ENCODE data around the gene AMPD2. TPM values are rescaled to one million over a fixed set of nuclear protein-coding genes. Genes with fewer than 3 reads are reported as not detected.

AMPD2 gene
- total and polyA plus RNA-seq, 3 donors from 2014 or later: 35.0 to 54.5 (median 54.4) TPM

GRCh38 chr1:109655615-109656519, 36.2 kb downstream of the AMPD2 start, which contains the start of gene GSTM4:
Gene GSTM4 (plus strand): TSS chr1:109656099. CDS start chr1:109656390, 291 bp downstream.
- Histone ChIP-seq H3K4me3 (peak within 1 kb of the TSS; percentile 66 to 68), H3K27ac (peak within 1 kb of the TSS; percentile 81 to 93), H3K27me3 (no peaks in the 10 kb centered on the region), H3K9me3 (no peaks in the 10 kb centered on the region), H3K36me3 (ENCODE audit: low read depth, missing control alignments) (no peaks in the 10 kb centered on the region), H3K4me1 (peaks cover 29% of the 10 kb centered on the region)
- WGBS, 2 donors: 1 to 2% methylated on average over 29 to 52 of the region's 54 CpGs
- TF ChIP-seq CTCF (IDR thresholded peaks at IDR 0.05): peak in 1 of 3 experiments; percentile 9
- no peak for TF ChIP-seq POLR2A (IDR thresholded peaks at IDR 0.05)
- intact Hi-C loops (cut with DNase I; ENCODE audit: low total_unique reads): no loop called here
- peak; percentile 93 for DNase-seq

GRCh38 chr1:109657395-109657794, 37.8 kb downstream of the AMPD2 start:
- no peak for DNase-seq
- no peaks in the 10 kb centered on the region for H3K9me3 ChIP-seq
- TF ChIP-seq CTCF (IDR thresholded peaks at IDR 0.05) (no peak), POLR2A (IDR thresholded peaks at IDR 0.05) (no peak)
- H3K27ac ChIP-seq: peak overlapping the region in 1 of 2 donors; percentile 81
- no peaks in the 10 kb centered on the region for H3K27me3 ChIP-seq
- no peaks in the 10 kb centered on the region for H3K36me3 ChIP-seq (ENCODE audit: low read depth, missing control alignments)
- 93 to 100% methylated on average over 1 to 4 of the region's 4 CpGs for WGBS, 2 donors
- H3K4me3 ChIP-seq: no peak overlapping the region
- H3K4me1 ChIP-seq: peaks cover 29% of the 10 kb centered on the region
- intact Hi-C loops (cut with DNase I; ENCODE audit: low total_unique reads): no loop called here

GRCh38 chr1:109657970-109658369, 38.3 kb downstream of the AMPD2 start:
- TF ChIP-seq POLR2A (IDR thresholded peaks at IDR 0.05) (no peak), CTCF (IDR thresholded peaks at IDR 0.05) (no peak)

GRCh38 chr1:109658533-109659042, 39.0 kb downstream of the AMPD2 start:
- no peaks in the 10 kb centered on the region for H3K36me3 ChIP-seq (ENCODE audit: low read depth, missing control alignments)
- WGBS, 2 donors: 28 to 38% methylated on average over 3 of the region's 3 CpGs

More at GRCh38 chr1:109657970-109658369, 38.3 kb downstream of the AMPD2 start:
- H3K4me1 ChIP-seq: peaks cover 29% of the 10 kb centered on the region
- H3K27ac ChIP-seq: no peak overlapping the region
- 76 to 83% methylated on average over 7 of the region's 7 CpGs for WGBS, 2 donors
- intact Hi-C loops (cut with DNase I; ENCODE audit: low total_unique reads): no loop called here
- no peaks in the 10 kb centered on the region for H3K27me3 ChIP-seq
- H3K4me3 ChIP-seq: no peak overlapping the region
- no peaks in the 10 kb centered on the region for H3K9me3 ChIP-seq
- no peaks in the 10 kb centered on the region for H3K36me3 ChIP-seq (ENCODE audit: low read depth, missing control alignments)
- no peak for DNase-seq

More at GRCh38 chr1:109658533-109659042, 39.0 kb downstream of the AMPD2 start:
- no peak for DNase-seq
- Histone ChIP-seq H3K4me1 (peaks cover 29% of the 10 kb centered on the region), H3K9me3 (no peaks in the 10 kb centered on the region), H3K4me3 (no peak overlapping the region), H3K27me3 (no peaks in the 10 kb centered on the region), H3K27ac (no peak overlapping the region)
- TF ChIP-seq POLR2A (IDR thresholded peaks at IDR 0.05): no peak
- no peak for TF ChIP-seq CTCF (IDR thresholded peaks at IDR 0.05)
- intact Hi-C loops (cut with DNase I; ENCODE audit: low total_unique reads): no loop called here

Measured in testis (tissue), 3 donors.